ENCODE results near the gene GALM.
"Not testable (repeated sequence)": the region's sequence is repeated elsewhere in the genome, so short reads cannot be mapped to it uniquely, and the experiment has no call there.

Gene GALM

GRCh38 chr2:38668092-38668491 is 2.2 kb downstream of the GALM start:
- DNase-seq (ENCODE audit: insufficient read length, low spot score) (no peak), FAIRE-seq (no peak)
- no peak for TF ChIP-seq CTCF (IDR thresholded peaks at IDR 0.05; ENCODE audit: insufficient read depth, missing control alignments)

- DNase-seq (ENCODE audit: insufficient read length, low spot score), result no peak
- no peak for TF ChIP-seq CTCF (IDR thresholded peaks at IDR 0.05; ENCODE audit: insufficient read depth, missing control alignments)
- FAIRE-seq, result no peak
Measured at GRCh38 chr2:38668779-38669479, 3.0 kb downstream of the GALM start.

GRCh38 chr2:38671303-38671702 is 5.4 kb downstream of the GALM start:
- FAIRE-seq (no peak), DNase-seq (ENCODE audit: insufficient read length, low spot score) (no peak)
- TF ChIP-seq CTCF (IDR thresholded peaks at IDR 0.05; ENCODE audit: insufficient read depth, missing control alignments), result no peak

GRCh38 chr2:38671946-38672345 is 6.0 kb downstream of the GALM start:
- FAIRE-seq (no peak), DNase-seq (ENCODE audit: insufficient read length, low spot score) (no peak)
- no peak for TF ChIP-seq CTCF (IDR thresholded peaks at IDR 0.05; ENCODE audit: insufficient read depth, missing control alignments)

- FAIRE-seq, result no peak
Measured at GRCh38 chr2:38672445-38673391, 6.8 kb downstream of the GALM start.

GRCh38 chr2:38676681-38677080 is 10.8 kb downstream of the GALM start:
- DNase-seq (ENCODE audit: insufficient read length, low spot score) (no peak), FAIRE-seq (no peak)
- no peak for TF ChIP-seq CTCF (IDR thresholded peaks at IDR 0.05; ENCODE audit: insufficient read depth, missing control alignments)

More at GRCh38 chr2:38672445-38673391, 6.8 kb downstream of the GALM start:
- TF ChIP-seq CTCF (IDR thresholded peaks at IDR 0.05; ENCODE audit: insufficient read depth, missing control alignments), result no peak
- DNase-seq (ENCODE audit: insufficient read length, low spot score), result no peak

GRCh38 chr2:38680868-38681267 is 15.0 kb downstream of the GALM start:
- DNase-seq (ENCODE audit: insufficient read length, low spot score); FAIRE-seq: not testable (repeated sequence)

Measured in D721Med (cell line).